Stimulated activated naive CD8-positive, alpha-beta T cell treated with anti-CD3 and anti-CD28 coated beads, Interleukin-15, amount 100 ng/mL, for 72 hours (primary cell): ENCODE data around the gene CIART.
"Not testable (repeated sequence)": the region's sequence is repeated elsewhere in the genome, so short reads cannot be mapped to it uniquely, and the experiment has no call there.

Source experiments
- ATAC-seq: fragments of 150-1000 bp; cut with Tn5 transposase; 2 replicates; pipeline ENCODE4 v1.10.0; 2021; ENCODE audit warnings: mild to moderate bottlenecking, moderate library complexity
- DNase-seq, 2 donors: peaks; one replicate each; pipeline ENCODE4 v3.0.0; 2021 to 2022
- H3K27ac Mint-ChIP-seq, 2 donors: one replicate each; pipeline ENCODE4 v1.8.0; 2022; ENCODE audit warnings: mild to moderate bottlenecking in 2 of 2, mixed read lengths in 2 of 2, moderate library complexity in 2 of 2
- H3K27me3 Mint-ChIP-seq: one replicate; pipeline ENCODE4 v1.8.0; 2022; ENCODE audit warnings: mixed read lengths
- H3K4me1 Mint-ChIP-seq: one replicate; pipeline ENCODE4 v1.8.0; 2022; ENCODE audit warnings: mild to moderate bottlenecking, mixed read lengths
- H3K4me3 Mint-ChIP-seq, 2 donors: one replicate each; pipeline ENCODE4 v1.8.0; 2022; ENCODE audit warnings: mild to moderate bottlenecking in 2 of 2, mixed read lengths in 2 of 2, moderate library complexity in 1 of 2
- H3K9me3 Mint-ChIP-seq, 2 donors: one replicate each; pipeline ENCODE4 v1.8.0; 2022; ENCODE audit warnings: mixed read lengths in 2 of 2

The CIART gene

DNA sequence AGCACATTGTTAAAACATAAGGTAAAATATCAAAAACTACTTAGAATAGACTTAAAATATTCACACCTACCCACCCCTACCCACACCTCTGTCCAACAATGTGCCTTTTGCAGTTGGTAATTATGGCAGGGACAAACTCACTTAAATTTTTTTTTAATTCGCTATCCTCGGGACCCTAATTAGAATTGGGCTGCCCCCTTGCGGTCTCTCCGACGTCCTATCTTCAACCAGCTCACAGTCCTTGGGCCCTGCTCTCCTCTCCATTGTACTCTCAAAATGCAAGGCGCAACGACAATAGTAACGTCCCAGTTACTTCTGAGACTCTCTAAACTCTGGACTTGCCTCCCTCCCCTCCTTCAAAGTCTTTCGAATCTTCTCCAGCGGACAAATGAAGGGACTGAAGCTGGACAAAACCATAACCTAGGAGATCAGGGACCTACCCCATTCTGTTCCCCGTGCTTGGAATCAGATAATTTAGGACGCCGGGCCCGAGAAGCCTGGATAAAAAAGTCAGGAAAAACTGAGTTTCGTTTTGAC, 1.1 kb upstream of the CIART start:
- ATAC-seq: peak; percentile 71
- Mint-ChIP-seq H3K4me1 (peaks cover 35% of the 10 kb centered on the region), H3K4me3 (peak overlapping the region; percentile 85 to 99), H3K27ac (peak overlapping the region; percentile 59 to 92), H3K27me3 (no peaks in the 10 kb centered on the region), H3K9me3 (no peaks in the 10 kb centered on the region)
- DNase-seq: peak; percentile 50 to 61

DNA sequence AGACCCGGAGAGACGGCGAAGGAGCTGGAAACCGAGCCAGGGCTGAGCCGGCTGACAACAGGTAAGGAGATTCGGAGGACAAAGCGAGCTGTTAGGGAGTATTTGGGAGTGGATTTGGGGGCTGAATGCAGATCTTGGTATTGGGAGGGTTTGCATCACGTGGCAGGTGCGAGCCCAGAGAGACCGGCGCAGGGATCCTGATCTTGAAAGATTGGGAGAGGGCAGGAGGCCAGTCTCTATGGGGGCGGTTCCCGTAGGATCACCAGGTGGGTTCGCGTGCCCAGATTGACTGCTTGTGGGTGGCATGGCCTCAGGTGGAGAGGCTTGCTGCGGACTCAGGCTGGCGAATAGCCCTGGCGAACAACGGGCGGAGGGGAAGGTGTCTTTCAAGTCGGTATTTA, 204 bp downstream of the CIART start:
- ATAC-seq (no peak), DNase-seq (no peak)
- peak overlapping the region; percentile 85 to 99 for H3K4me3 Mint-ChIP-seq
- no peaks in the 10 kb centered on the region for H3K27me3 Mint-ChIP-seq
- H3K9me3 Mint-ChIP-seq: no peaks in the 10 kb centered on the region
- H3K4me1 Mint-ChIP-seq: peaks cover 35% of the 10 kb centered on the region
- H3K27ac Mint-ChIP-seq: peak overlapping the region in 1 of 2 donors; percentile 3

DNA sequence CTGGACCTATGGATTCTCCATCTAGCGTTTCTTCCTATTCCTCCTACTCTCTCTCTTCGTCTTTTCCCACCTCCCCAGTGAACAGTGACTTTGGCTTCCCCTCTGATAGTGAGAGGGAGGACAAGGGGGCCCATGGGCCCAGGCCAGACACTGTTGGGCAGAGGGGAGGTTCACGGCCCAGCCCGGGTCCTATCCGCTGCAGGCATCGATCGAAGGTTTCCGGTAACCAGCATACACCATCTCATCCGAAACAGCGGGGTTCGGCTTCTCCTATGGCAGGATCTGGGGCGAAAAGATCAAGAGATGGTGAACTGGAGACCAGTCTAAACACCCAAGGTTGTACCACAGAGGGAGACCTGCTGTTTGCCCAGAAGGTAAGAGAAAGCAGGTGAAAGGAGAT, 906 bp downstream of the CIART start:
- DNase-seq (no peak), ATAC-seq (no peak)
- H3K4me1 Mint-ChIP-seq: peaks cover 33% of the 10 kb centered on the region
- no peaks in the 10 kb centered on the region for H3K9me3 Mint-ChIP-seq
- no peak overlapping the region for H3K27ac Mint-ChIP-seq
- H3K27me3 Mint-ChIP-seq: no peaks in the 10 kb centered on the region
- H3K4me3 Mint-ChIP-seq: peak overlapping the region; percentile 6 to 12

DNA sequence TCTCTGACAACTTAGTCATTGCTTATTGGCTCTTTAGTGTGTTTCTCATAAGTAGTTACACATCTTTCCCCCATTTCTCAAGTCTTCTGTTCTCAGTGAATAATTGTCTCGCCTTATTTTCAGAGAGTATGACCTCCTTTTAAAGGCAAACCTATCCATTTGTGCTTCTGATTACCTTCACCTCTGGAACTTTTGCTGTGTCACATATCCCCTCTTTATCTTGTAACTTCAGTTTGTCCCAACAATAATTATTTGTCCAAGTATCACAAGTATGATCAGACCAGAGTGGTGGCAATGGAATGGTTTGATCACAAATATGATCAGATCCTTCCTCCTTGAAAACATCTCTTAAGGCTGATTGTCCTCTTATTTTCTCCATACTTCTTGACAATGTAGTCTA, 6.0 kb downstream of the CIART start:
- no peak for ATAC-seq
- Mint-ChIP-seq H3K4me1 (peaks cover 7% of the 10 kb centered on the region), H3K9me3 (no peaks in the 10 kb centered on the region), H3K27ac (no peak overlapping the region), H3K27me3 (no peaks in the 10 kb centered on the region), H3K4me3 (no peak overlapping the region)
- DNase-seq: no peak

DNA sequence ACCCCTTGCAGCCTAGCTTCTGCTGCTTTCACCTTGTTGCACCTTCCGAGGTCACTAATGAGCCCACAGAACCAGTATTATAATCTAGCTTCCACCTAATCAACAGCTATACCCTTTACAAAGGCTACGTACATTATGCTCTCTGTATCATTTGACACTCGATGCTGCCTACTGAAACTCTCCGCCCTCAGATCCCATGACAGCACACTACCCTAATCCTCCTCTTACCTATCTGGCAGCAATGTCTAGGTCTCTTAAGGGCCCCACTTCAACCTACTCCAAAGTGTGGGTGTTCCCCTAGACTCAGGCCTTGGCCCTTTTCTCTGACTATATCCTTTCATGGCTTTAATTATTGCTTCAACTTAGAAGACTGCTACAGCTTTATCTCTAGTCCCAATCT, 6.5 kb downstream of the CIART start:
- Mint-ChIP-seq H3K4me1 (peaks cover 9% of the 10 kb centered on the region), H3K9me3 (no peaks in the 10 kb centered on the region), H3K27me3 (no peaks in the 10 kb centered on the region), H3K4me3 (no peak overlapping the region), H3K27ac (no peak overlapping the region)
- DNase-seq: no peak
- no peak for ATAC-seq

- Mint-ChIP-seq H3K9me3 (no peaks in the 10 kb centered on the region), H3K4me1 (peaks cover 40% of the 10 kb centered on the region), H3K27me3 (no peaks in the 10 kb centered on the region), H3K4me3 (peak within 1 kb of the TSS; percentile 86 to 94), H3K27ac (peak within 1 kb of the TSS; percentile 97 to 98)
- peak; percentile 100 for ATAC-seq
- peak; percentile 81 to 91 for DNase-seq
Measured at GRCh38 chr1:150293433-150294253, 11.3 kb downstream of the CIART start, which contains the start of gene MRPS21. Gene MRPS21, plus strand, starts transcription at chr1:150293861. Its CDS starts 506 bp downstream, at chr1:150294367.

- no peak for ATAC-seq
- Mint-ChIP-seq H3K4me1 (peaks cover 49% of the 10 kb centered on the region), H3K9me3 (no peaks in the 10 kb centered on the region), H3K4me3 (peak overlapping the region; percentile 30 to 68), H3K27ac (peak overlapping the region in 1 of 2 donors; percentile 29), H3K27me3 (no peaks in the 10 kb centered on the region)
- no peak for DNase-seq
Measured at GRCh38 chr1:150295476-150295875, 13.1 kb downstream of the CIART start.

DNA sequence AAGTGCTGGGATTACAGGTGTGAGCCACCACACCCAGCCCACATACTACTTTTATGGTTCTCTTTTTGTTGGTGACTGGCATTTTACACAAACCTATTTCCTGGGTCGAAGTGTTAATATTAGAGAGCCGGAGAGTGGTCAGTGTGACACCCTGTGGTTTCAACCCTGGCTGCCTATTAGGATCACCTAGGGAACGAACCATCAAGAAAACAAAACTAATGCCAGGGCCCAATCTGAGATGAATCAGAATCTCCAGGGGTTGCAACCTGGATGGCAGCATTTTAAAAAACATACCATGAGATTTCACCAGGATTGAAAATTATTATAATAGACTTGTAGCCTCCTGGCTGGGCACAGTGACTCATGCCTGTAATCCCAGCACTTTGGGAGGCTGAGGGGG, 17.4 kb downstream of the CIART start:
- H3K27ac Mint-ChIP-seq: no peak overlapping the region
- H3K4me3 Mint-ChIP-seq: no peak overlapping the region
- H3K27me3 Mint-ChIP-seq: no peaks in the 10 kb centered on the region
- H3K9me3 Mint-ChIP-seq: no peaks in the 10 kb centered on the region
- H3K4me1 Mint-ChIP-seq: peaks cover 47% of the 10 kb centered on the region
- no peak for ATAC-seq
- no peak for DNase-seq

DNA sequence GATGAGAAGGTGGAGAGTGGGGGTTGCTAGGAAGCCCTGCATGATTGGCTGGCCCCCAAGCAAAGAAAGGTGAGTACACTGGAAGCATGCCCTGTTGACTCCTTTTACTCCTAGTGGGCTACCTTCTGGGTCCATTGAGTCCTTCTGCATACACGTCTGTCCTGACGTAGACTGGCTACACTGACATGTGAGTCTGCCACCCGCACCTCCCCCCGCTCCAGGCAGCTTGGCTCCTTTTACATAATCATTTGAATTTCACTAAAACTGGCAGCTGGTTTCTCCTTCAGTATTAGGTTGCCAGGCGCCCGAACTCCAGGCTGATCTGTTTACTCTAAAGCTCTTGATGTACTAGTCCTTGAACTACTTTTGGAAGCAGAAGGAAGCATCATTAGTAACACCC, 20.0 kb downstream of the CIART start:
- Mint-ChIP-seq H3K4me1 (peaks cover 23% of the 10 kb centered on the region), H3K27ac (no peak overlapping the region), H3K9me3 (no peaks in the 10 kb centered on the region), H3K27me3 (no peaks in the 10 kb centered on the region), H3K4me3 (no peak overlapping the region)
- ATAC-seq (no peak), DNase-seq (no peak)

DNA sequence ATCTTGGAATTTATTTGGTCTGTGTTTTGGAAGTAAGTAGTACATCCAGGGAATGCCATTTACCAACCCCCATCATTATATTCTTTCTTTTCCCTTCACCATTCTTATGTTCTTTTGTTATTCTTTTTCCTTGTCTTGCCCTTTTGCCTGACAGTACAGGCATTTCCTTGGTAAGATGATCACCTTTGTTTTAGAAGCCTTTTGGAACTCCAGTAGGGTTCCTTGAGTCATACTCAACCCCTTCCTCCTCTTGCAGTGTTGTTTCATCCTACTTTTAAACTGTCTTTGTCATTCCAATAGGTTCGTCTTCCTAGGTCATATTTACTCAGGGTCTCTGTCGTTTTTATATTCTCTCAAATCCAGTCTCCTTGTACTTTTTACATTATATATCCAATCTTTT, 20.5 kb downstream of the CIART start:
- ATAC-seq (no peak), DNase-seq (no peak)
- Mint-ChIP-seq H3K4me3 (no peak overlapping the region), H3K4me1 (peaks cover 17% of the 10 kb centered on the region), H3K9me3 (no peaks in the 10 kb centered on the region), H3K27ac (no peak overlapping the region), H3K27me3 (no peaks in the 10 kb centered on the region)

DNA sequence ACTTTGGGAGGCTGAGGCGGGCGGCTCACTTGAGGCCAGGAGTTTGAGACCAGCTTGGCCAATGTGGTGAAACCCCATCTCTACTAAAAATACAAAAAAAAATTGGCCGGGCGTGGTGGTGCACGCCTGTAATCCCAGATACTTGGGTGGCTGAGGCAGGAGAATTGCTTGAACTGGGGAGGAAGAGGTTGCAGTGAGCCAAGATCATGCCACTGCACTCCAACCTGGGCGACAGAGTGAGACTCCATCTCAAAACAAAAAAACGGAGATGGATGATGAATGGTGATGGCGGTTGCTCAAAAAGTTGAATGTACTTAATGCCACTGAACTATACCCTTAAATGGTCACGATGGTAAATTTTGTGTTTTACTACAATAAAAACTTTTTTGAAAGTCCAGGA, 26.2 kb downstream of the CIART start:
- not testable (repeated sequence) for DNase-seq, H3K27me3 Mint-ChIP-seq, ATAC-seq, H3K27ac Mint-ChIP-seq, H3K9me3 Mint-ChIP-seq, H3K4me3 Mint-ChIP-seq, H3K4me1 Mint-ChIP-seq

- Mint-ChIP-seq H3K4me1 (no peaks in the 10 kb centered on the region), H3K27me3 (no peaks in the 10 kb centered on the region), H3K27ac (no peak overlapping the region), H3K4me3 (no peak overlapping the region), H3K9me3 (no peaks in the 10 kb centered on the region)
- DNase-seq: no peak
- no peak for ATAC-seq
Measured at GRCh38 chr1:150309758-150310508, 27.6 kb downstream of the CIART start.

DNA sequence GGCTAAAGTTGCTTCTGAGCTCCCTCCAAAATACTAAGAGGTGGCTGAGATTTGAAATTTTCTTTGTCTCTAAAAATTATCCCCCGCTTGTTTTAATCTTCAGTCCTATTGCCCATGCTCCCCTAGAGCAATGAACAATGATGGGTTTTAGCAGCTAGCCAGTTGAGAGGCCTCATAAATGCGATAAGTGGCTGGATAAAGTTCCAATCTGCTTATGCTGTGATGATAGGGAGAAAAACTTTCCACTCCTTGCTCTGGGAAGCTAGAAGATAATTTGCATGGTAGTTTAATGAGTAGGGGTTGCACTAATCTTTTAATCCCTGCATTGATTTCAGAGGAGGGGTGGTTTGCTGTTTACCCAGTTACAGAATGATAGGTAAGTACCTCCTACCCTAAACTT, 29.4 kb downstream of the CIART start:
- Mint-ChIP-seq H3K4me1 (no peaks in the 10 kb centered on the region), H3K27me3 (no peaks in the 10 kb centered on the region), H3K27ac (no peak overlapping the region), H3K9me3 (no peaks in the 10 kb centered on the region), H3K4me3 (no peak overlapping the region)
- no peak for DNase-seq
- no peak for ATAC-seq

DNA sequence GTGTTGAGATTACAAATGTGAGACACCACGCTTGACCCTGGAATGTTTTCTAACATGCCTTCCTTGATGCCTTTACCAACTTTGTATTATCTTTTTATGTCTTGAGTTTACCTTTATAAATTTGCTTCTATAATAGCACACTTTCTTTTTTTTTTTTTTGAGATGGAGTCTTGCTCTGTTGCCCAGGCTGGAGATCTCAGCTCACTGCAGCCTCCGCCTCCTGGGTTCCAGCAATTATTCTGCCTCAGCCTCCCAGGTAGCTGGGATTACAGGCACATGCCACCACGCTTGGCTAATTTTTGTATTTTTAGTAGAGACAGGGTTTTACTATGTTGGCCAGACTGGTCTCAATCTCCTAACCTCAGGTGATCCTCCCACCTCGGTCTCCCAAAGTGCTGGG, 32.3 kb downstream of the CIART start:
- not testable (repeated sequence) for DNase-seq, H3K4me3 Mint-ChIP-seq, ATAC-seq, H3K27ac Mint-ChIP-seq, H3K9me3 Mint-ChIP-seq, H3K27me3 Mint-ChIP-seq, H3K4me1 Mint-ChIP-seq

DNA sequence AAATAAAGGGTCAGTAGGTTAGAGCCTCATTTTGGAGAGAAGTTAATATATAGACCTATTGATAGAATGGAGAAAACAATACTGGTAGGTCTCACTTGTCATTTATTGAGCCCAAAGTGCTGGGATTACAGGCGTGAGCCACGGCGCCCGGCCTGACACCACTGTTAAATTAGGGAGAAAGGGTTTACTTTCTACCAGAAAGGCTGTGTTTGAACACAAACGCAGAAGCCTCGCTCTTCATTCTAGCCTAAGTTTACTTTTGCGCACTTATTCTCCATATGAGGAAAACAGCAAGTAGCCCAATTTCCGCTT, 38.3 kb downstream of the CIART start:
- Mint-ChIP-seq H3K4me3 (peak overlapping the region; percentile 94 to 99), H3K27me3 (no peaks in the 10 kb centered on the region), H3K27ac (peak overlapping the region in 1 of 2 donors; percentile 99), H3K9me3 (no peaks in the 10 kb centered on the region), H3K4me1 (peaks cover 28% of the 10 kb centered on the region)
- no peak for ATAC-seq
- no peak for DNase-seq

DNA sequence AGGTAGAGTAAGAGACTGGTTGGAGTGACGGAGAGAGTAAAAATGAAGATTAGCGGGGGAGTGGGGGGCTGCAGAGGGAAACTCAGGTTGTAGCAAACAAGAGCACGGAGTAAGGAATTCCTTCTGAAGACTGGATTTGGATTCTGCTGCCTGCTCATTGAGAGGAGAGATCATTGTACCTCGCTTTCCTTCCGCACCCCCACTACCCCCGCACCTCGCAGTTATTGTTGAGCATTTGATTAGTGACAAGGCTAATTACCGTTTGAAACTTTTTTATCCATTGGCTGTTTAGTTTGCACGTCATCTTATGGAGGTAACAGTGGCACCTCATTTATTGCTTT, 39.4 kb downstream of the CIART start:
- peaks cover 28% of the 10 kb centered on the region for H3K4me1 Mint-ChIP-seq
- no peaks in the 10 kb centered on the region for H3K9me3 Mint-ChIP-seq
- ATAC-seq (no peak), DNase-seq (no peak)
- peak overlapping the region; percentile 94 to 99 for H3K4me3 Mint-ChIP-seq
- no peaks in the 10 kb centered on the region for H3K27me3 Mint-ChIP-seq
- peak overlapping the region; percentile 99 to 100 for H3K27ac Mint-ChIP-seq
